GM19468 (cell line): ENCODE measurements around the gene CCDC138.

Experiments
- ATAC-seq: cut with Tn5 transposase; IDR thresholded peaks from one replicate; pipeline ENCODE4 v1.9.1; 2021; ENCODE audit warnings: mild to moderate bottlenecking, moderate library complexity, moderate number of reproducible peaks; ENCODE audit not compliant: unreplicated experiment; ENCODE audit errors: extremely low read depth

Gene CCDC138

GRCh38 chr2:108916122-108916795, 129.7 kb downstream of the CCDC138 start:
- no peak for ATAC-seq

GRCh38 chr2:108916796-108917421, 130.3 kb downstream of the CCDC138 start:
- no peak for ATAC-seq

GRCh38 chr2:108917526-108917925, 131.0 kb downstream of the CCDC138 start:
- no peak for ATAC-seq

- ATAC-seq = no peak
Observed at GRCh38 chr2:108918156-108918874, 131.7 kb downstream of the CCDC138 start.

- ATAC-seq = no peak
Observed at GRCh38 chr2:108918941-108919341, 132.4 kb downstream of the CCDC138 start.

GRCh38 chr2:108919571-108920373, 133.2 kb downstream of the CCDC138 start:
- ATAC-seq = no peak

GRCh38 chr2:108920686-108921085, 134.1 kb downstream of the CCDC138 start:
- ATAC-seq = no peak

GRCh38 chr2:108921096-108922030, 134.8 kb downstream of the CCDC138 start:
- no peak for ATAC-seq

- no peak for ATAC-seq
Observed at GRCh38 chr2:108922141-108922915, 135.8 kb downstream of the CCDC138 start.

GRCh38 chr2:108923019-108923700, 136.6 kb downstream of the CCDC138 start:
- ATAC-seq = no peak

- ATAC-seq = no peak
Observed at GRCh38 chr2:108923736-108924579, 137.4 kb downstream of the CCDC138 start.

GRCh38 chr2:108924580-108925251, 138.1 kb downstream of the CCDC138 start:
- no peak for ATAC-seq

GRCh38 chr2:108925286-108925685, 138.7 kb downstream of the CCDC138 start:
- no peak for ATAC-seq

- ATAC-seq = no peak
Observed at GRCh38 chr2:108925735-108926134, 139.2 kb downstream of the CCDC138 start.
